T-cell (primary cell): ENCODE data around the gene SATB1. TPM values are rescaled to one million over a fixed set of nuclear protein-coding genes. Genes with fewer than 3 reads are reported as not detected.
A peak's percentile ranks its signal among the peaks of the same experiment; 100 is the strongest.

Experiments used
- ATAC-seq, 4 experiments: fragments of 200-7000 bp in 3 of 4; fragments of 150-1000 bp in 1 of 4; cut with Tn5 transposase; replicated peaks in 1 of 4; 1 replicate in 3 of 4; 2 replicates in 1 of 4; pipeline ENCODE4 v1.10.0; 2021; ENCODE audit warnings: moderate library complexity in 3 of 4, mild to moderate bottlenecking in 2 of 4, moderate number of reproducible peaks in 1 of 4
- CTCF ChIA-PET, 2 donors: fragments of 300-600 bp; sonication (Branson Sonifier 250); formaldehyde crosslinking; loops; one replicate each; lab custom pipeline; 2022; ENCODE audit warnings: antibody characterized with exemption in 2 of 2; lab: Charles Lee
- POLR2A ChIA-PET, 2 donors: fragments of 300-600 bp; sonication (Branson Sonifier 250); formaldehyde crosslinking; loops; one replicate each; lab custom pipeline; 2022; ENCODE audit warnings: antibody characterized with exemption in 2 of 2; lab: Charles Lee
- DNase-seq, 35 experiments: peaks; one replicate each; pipeline versions ENCODE4 v3.0.0 to v3.0.0-alpha.2; 2013 to 2023
- H3K27ac ChIP-seq: one replicate; pipeline ENCODE4 v1.5.1; 2013; ENCODE audit warnings: low read length
- H3K27me3 ChIP-seq, 2 experiments: replicated peaks in 1 of 2; 1 replicate in 1 of 2; 2 replicates in 1 of 2; pipeline versions ENCODE4 v1.6.1 to v1.7.0; 2013; ENCODE audit warnings: low read length in 1 of 2, mixed read lengths in 1 of 2; ENCODE audit not compliant: control insufficient read depth in 2 of 2, insufficient read depth in 2 of 2; ENCODE audit errors: extremely low read depth in 1 of 2
- H3K36me3 ChIP-seq, 2 donors: 1 replicate in 1 of 2; 2 replicates in 1 of 2; pipeline versions ENCODE4 v1.6.1 to v1.7.0; 2013; ENCODE audit warnings: low read length in 1 of 2; ENCODE audit not compliant: control insufficient read depth in 2 of 2, insufficient read depth in 1 of 2; ENCODE audit errors: extremely low read depth in 1 of 2
- H3K4me1 ChIP-seq, 2 experiments: 1 replicate in 1 of 2; 2 replicates in 1 of 2; pipeline versions ENCODE4 v1.6.1 to v1.7.0; 2013; ENCODE audit warnings: low read length in 2 of 2, mixed read lengths in 1 of 2; ENCODE audit not compliant: insufficient read depth in 2 of 2, control insufficient read depth in 1 of 2; ENCODE audit errors: extremely low read depth in 1 of 2
- H3K4me3 ChIP-seq, 2 donors: 1 replicate in 1 of 2; 2 replicates in 1 of 2; pipeline versions ENCODE4 v1.5.1 to v1.7.0; 2013; ENCODE audit warnings: mild to moderate bottlenecking in 2 of 2, low read length in 1 of 2, moderate library complexity in 1 of 2; ENCODE audit not compliant: control insufficient read depth in 1 of 2; ENCODE audit errors: extremely low read depth in 1 of 2
- H3K9me3 ChIP-seq: 2 replicates; pipeline ENCODE4 v1.7.0; 2013
- H3K27ac Mint-ChIP-seq, 2 donors: one replicate each; pipeline ENCODE4 v1.8.0; 2020 to 2021; ENCODE audit warnings: mild to moderate bottlenecking in 2 of 2, mixed read lengths in 2 of 2
- H3K27me3 Mint-ChIP-seq, 2 donors: one replicate each; pipeline ENCODE4 v1.8.0; 2021 to 2022; ENCODE audit warnings: mixed read lengths in 2 of 2
- H3K36me3 Mint-ChIP-seq: one replicate; pipeline ENCODE4 v1.8.0; 2021; ENCODE audit warnings: mixed read lengths
- H3K4me1 Mint-ChIP-seq, 3 donors: one replicate each; pipeline ENCODE4 v1.8.0; 2020 to 2022; ENCODE audit warnings: mixed read lengths in 3 of 3, mild to moderate bottlenecking in 1 of 3
- H3K4me3 Mint-ChIP-seq, 3 donors: one replicate each; pipeline ENCODE4 v1.8.0; 2020 to 2022; ENCODE audit warnings: mild to moderate bottlenecking in 3 of 3, mixed read lengths in 3 of 3, moderate library complexity in 3 of 3
- H3K9me3 Mint-ChIP-seq, 3 donors: one replicate each; pipeline ENCODE4 v1.8.0; 2020 to 2022; ENCODE audit warnings: mixed read lengths in 3 of 3
- WGBS: methylation state at CpG from one replicate; pipeline ENCODE4 v1.1.5; 2013; ENCODE audit warnings: missing lambda C conversion rate; ENCODE audit not compliant: insufficient coverage; 5-methylcytosine and 5-hydroxymethylcytosine counted together
- total RNA-seq, 35 experiments: library from RNA in 6 of 35; stranded (reverse) in 6 of 35; fragments of 120-200 nt in 1 of 35; gene quantifications; one replicate each; pipeline versions ENCODE4 v1.2.1 to v1.2.4 and lab custom pipeline; 2013 to 2026

The SATB1 gene
- total RNA-seq, 5 donors from 2014 or later (not counting 1 experiment from before 2014, with no cell fraction given) = 204 to 417 (median 282) TPM

DNA sequence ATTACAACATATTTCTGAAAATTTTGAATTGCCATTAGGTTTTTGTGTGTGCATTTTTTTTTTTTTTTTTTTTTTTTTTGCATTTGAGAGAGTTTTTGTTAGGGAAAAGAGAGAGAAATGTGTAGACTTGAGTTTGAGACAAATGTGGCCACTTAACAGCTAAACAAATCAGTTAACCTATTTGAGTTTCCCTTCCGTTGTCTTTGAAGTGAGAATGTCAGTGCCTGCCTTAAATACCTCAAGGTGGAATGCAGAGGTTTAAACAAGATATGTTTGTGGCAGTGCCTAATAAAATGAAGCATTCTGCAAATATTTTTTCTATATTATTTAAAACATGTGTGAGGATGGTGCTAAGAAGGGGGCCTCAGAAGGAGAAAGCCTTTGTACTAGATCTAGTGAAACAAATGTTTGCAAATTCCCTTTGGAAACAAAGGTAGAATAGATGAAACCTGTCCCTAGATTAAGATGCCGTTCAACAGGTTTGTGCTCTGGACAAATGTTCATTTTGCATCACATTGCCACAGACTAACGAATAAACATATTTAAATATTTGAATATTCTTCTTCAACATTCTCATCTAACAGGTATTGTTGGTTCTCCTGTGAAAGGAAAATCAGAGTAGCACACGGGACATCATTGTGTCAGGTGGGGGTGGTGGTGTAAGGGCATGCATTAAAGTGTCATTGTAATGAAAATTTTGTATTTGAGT is 80.7 kb downstream of the SATB1 start:
- DNase-seq = peak in 1 of 35 experiments; percentile 19
- H3K36me3 ChIP-seq = peaks cover 5 to 10% of the 10 kb centered on the region in 2 donors
- no peak overlapping the region for H3K27ac Mint-ChIP-seq

DNA sequence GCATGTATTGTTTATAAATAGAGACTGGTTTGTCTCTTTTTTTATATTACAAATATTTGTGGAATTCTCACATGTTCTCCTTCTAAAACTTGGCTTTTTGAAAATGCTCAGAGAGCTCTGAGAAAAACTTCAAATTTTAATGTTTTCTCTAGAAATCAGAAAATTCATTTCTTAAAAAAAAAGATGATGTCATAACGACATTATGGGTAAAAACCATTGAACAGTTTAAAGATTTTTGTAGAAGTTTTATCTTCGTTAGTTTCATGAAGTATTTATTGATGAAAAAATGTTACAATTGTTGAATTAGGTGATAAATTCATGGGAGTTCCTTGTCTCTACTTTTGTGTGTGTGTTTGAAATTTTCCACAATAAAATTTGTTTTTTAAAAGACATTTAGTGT is 81.3 kb downstream of the SATB1 start:
- Mint-ChIP-seq H3K27ac (no peak overlapping the region), H3K27me3 (no peaks in the 10 kb centered on the region), H3K4me3 (no peak overlapping the region), H3K9me3 (no peaks in the 10 kb centered on the region), H3K4me1 (peaks cover 20 to 24% (median 21%) of the 10 kb centered on the region in 3 donors), H3K36me3 (peaks cover 6% of the 10 kb centered on the region)
- ChIA-PET CTCF (no interaction called here), POLR2A (no interaction called here)
- Histone ChIP-seq H3K36me3 (peaks cover 0 to 3% of the 10 kb centered on the region in 2 donors), H3K4me1 (peaks cover 0 to 6% of the 10 kb centered on the region in 2 experiments), H3K27ac (no peak overlapping the region), H3K4me3 (no peak overlapping the region), H3K27me3 (no peaks in the 10 kb centered on the region), H3K9me3 (no peaks in the 10 kb centered on the region)
- WGBS = no CpG with 5 or more reads among the region's 2 CpGs
- ATAC-seq = no peak
- no peak for DNase-seq

More for the DNA sequence above, 80.7 kb downstream of the SATB1 start:
- no CpG with 5 or more reads among the region's 4 CpGs for WGBS
- Mint-ChIP-seq H3K9me3 (no peaks in the 10 kb centered on the region), H3K27me3 (no peaks in the 10 kb centered on the region), H3K4me1 (peaks cover 20 to 28% (median 26%) of the 10 kb centered on the region in 3 donors), H3K4me3 (no peak overlapping the region), H3K36me3 (peaks cover 12% of the 10 kb centered on the region)
- Histone ChIP-seq H3K4me3 (no peak overlapping the region), H3K4me1 (peaks cover 0 to 6% of the 10 kb centered on the region in 2 experiments), H3K9me3 (no peaks in the 10 kb centered on the region), H3K27me3 (no peaks in the 10 kb centered on the region), H3K27ac (no peak overlapping the region)
- CTCF ChIA-PET = interaction anchor here in 1 of 2 donors (0.6 kb wide), 1 partner anchor 854 kb away, joined by 5 read pairs; no protein-coding TSS in a partner anchor
- ATAC-seq = peak; percentile 30 to 48 (median 36)
- POLR2A ChIA-PET = no interaction called here

DNA sequence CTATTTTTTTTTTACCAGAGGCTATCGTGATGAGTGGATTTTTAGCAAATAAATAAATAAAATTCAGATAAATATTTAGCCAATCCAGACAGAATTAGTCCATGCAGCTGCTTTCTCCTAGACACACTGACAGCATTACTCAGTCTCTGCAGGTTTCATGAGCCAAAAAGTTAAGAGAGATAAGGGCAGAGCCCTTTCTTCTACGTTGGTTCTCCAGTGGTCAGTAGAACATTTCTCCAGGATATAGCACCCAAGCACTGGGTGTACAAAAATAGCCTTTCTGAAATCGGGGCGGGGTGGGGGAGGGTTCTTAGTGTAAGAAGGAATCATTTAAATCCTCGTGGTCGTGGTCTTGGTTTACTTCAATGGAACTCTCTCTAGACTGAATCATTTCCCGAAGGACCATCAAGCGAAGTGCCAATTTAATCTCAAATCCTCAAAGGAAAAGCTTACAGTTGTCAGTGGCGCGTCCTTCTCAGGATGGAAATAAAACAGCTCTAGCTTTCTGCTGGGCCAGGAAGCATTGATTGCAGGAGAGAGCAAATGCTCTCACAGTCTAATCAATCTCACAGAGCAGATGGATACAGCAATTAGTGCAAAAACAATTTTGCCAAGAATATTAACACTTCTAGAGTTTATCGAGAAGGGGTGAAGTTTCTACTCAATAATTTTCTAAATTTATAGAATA is 86.2 kb downstream of the SATB1 start:
- H3K36me3 Mint-ChIP-seq = no peaks in the 10 kb centered on the region
- DNase-seq = no peak
- no peaks in the 10 kb centered on the region for H3K36me3 ChIP-seq
- CTCF ChIA-PET = no interaction called here
- H3K4me3 Mint-ChIP-seq = no peak overlapping the region
- H3K4me1 Mint-ChIP-seq = peaks cover 12 to 17% (median 16%) of the 10 kb centered on the region in 3 donors
- H3K27ac Mint-ChIP-seq = no peak overlapping the region
- H3K9me3 Mint-ChIP-seq = no peaks in the 10 kb centered on the region
- H3K27me3 ChIP-seq = no peaks in the 10 kb centered on the region
- no peaks in the 10 kb centered on the region for H3K9me3 ChIP-seq
- POLR2A ChIA-PET = no interaction called here
- peaks cover 0 to 5% of the 10 kb centered on the region in 2 experiments for H3K4me1 ChIP-seq
- peaks cover 0 to 1% of the 10 kb centered on the region in 2 donors for H3K27me3 Mint-ChIP-seq
- 92% methylated on average over 4 of the region's 11 CpGs for WGBS
- no peak for ATAC-seq
- H3K27ac ChIP-seq = no peak overlapping the region
- no peak overlapping the region for H3K4me3 ChIP-seq

DNA sequence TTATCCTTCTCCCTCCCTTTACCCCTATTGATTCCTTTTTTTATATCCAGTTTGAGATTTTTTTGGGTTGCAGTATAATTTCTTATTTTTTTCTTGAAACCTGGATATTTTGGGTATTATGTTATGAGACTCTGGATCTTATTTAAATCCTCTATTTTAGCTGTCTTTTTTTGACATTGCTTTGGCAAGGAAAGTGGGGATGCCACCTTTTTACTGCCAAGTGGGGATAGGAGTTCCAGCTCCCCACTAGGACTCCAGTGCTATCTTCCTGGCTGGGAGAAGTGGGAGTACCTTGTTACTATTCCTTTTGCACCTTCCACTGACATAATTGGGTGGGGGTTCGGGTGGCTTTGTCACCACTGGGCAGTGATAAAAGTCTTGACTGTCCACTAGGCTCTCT is 87.9 kb downstream of the SATB1 start:
- ChIA-PET POLR2A (interaction anchor here in 1 of 2 donors (0.8 kb wide), 1 partner anchor 10 kb away, joined by 3 read pairs; no protein-coding TSS in a partner anchor), CTCF (no interaction called here)
- Histone ChIP-seq H3K9me3 (no peaks in the 10 kb centered on the region), H3K36me3 (no peaks in the 10 kb centered on the region), H3K4me3 (no peak overlapping the region), H3K4me1 (peaks cover 0 to 5% of the 10 kb centered on the region in 2 experiments), H3K27me3 (no peaks in the 10 kb centered on the region), H3K27ac (no peak overlapping the region)
- Mint-ChIP-seq H3K27me3 (peaks cover 4 to 6% of the 10 kb centered on the region in 2 donors), H3K9me3 (no peaks in the 10 kb centered on the region), H3K36me3 (no peaks in the 10 kb centered on the region), H3K4me1 (peaks cover 9 to 17% (median 11%) of the 10 kb centered on the region in 3 donors), H3K27ac (no peak overlapping the region), H3K4me3 (no peak overlapping the region)
- WGBS = no CpG with 5 or more reads among the region's 1 CpG
- ATAC-seq (no peak), DNase-seq (no peak)

DNA sequence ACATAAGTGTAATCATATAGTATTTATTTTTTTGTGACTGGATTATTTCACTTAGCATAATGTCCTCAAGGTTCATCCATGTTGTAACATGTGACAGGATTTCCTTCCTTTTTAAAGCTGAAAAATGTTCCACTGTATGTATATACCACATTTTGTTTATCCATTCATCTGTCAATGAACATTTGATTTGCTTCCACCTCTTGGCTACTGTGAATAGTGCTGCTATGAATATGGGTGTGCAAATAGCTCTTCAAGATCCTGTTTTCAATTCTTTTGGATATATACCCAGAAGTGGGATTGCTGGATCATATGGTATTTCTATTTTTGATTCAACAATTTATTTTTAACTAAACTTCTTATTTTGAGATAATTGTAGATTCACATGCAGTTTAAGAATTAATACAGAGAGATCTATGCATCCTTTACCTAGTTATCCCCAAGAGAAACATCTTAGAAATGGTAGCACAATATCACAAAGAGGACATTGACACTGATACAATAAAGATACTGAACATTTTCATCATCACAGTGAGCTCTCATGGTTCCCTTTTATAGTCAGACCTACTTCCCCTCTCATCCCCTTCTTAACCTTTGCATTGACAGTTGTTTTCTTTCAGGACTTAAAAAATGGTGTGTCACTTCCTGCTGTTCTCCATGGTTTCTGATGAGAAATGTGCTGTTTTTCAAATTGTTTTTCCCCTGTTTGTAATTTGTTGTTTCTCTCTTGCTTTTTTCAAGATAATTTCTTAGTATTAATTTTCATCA is 90.1 kb downstream of the SATB1 start:
- no peak overlapping the region for H3K27ac Mint-ChIP-seq
- peak in 2 of 4 experiments; percentile 37 to 43 for ATAC-seq
- H3K9me3 ChIP-seq = no peaks in the 10 kb centered on the region
- H3K4me3 Mint-ChIP-seq = no peak overlapping the region
- H3K9me3 Mint-ChIP-seq = no peaks in the 10 kb centered on the region
- H3K36me3 Mint-ChIP-seq = no peaks in the 10 kb centered on the region
- no peaks in the 10 kb centered on the region for H3K36me3 ChIP-seq
- H3K27me3 Mint-ChIP-seq = peaks cover 6% of the 10 kb centered on the region in 2 donors
- CTCF ChIA-PET = interaction anchor here in 1 of 2 donors (0.6 kb wide), 1 partner anchor 60 kb away, joined by 4 read pairs; no protein-coding TSS in a partner anchor
- POLR2A ChIA-PET = interaction anchor here in 1 of 2 donors (0.6 kb wide), 1 partner anchor 481 kb away, joined by 3 read pairs; no protein-coding TSS in a partner anchor
- no peak overlapping the region for H3K27ac ChIP-seq
- peaks cover 0 to 5% of the 10 kb centered on the region in 2 experiments for H3K4me1 ChIP-seq
- peaks cover 9 to 17% (median 11%) of the 10 kb centered on the region in 3 donors for H3K4me1 Mint-ChIP-seq
- H3K27me3 ChIP-seq = no peaks in the 10 kb centered on the region
- H3K4me3 ChIP-seq = no peak overlapping the region
- DNase-seq = no peak
